HG03469 (cell line): ENCODE results near the gene ASTN1.

Source experiments
- ATAC-seq: cut with Tn5 transposase; IDR thresholded peaks from one replicate; pipeline ENCODE4 v1.9.1; 2021; ENCODE audit warnings: mild to moderate bottlenecking, moderate library complexity, moderate number of reproducible peaks; ENCODE audit not compliant: unreplicated experiment

The ASTN1 gene

GRCh38 chr1:176996456-176997090 lies 167.9 kb downstream of the ASTN1 start:
- no peak for ATAC-seq

GRCh38 chr1:176994931-176995596 lies 169.4 kb downstream of the ASTN1 start:
- ATAC-seq: no peak

GRCh38 chr1:176993587-176993986 lies 170.9 kb downstream of the ASTN1 start:
- no peak for ATAC-seq

GRCh38 chr1:176989754-176990153 lies 174.8 kb downstream of the ASTN1 start:
- no peak for ATAC-seq

- ATAC-seq: no peak
Measured at GRCh38 chr1:176989023-176989422, 175.5 kb downstream of the ASTN1 start.

GRCh38 chr1:176987016-176987415 lies 177.5 kb downstream of the ASTN1 start:
- ATAC-seq: no peak

GRCh38 chr1:176983731-176984130 lies 180.8 kb downstream of the ASTN1 start:
- ATAC-seq: no peak

- ATAC-seq: no peak
Measured at GRCh38 chr1:176976771-176977170, 187.7 kb downstream of the ASTN1 start.

GRCh38 chr1:176976225-176976624 lies 188.3 kb downstream of the ASTN1 start:
- no peak for ATAC-seq

GRCh38 chr1:176964687-176965086 lies 199.8 kb downstream of the ASTN1 start:
- no peak for ATAC-seq

- no peak for ATAC-seq
Measured at GRCh38 chr1:176963181-176963580, 201.3 kb downstream of the ASTN1 start.

GRCh38 chr1:176961678-176962077 lies 202.8 kb downstream of the ASTN1 start:
- no peak for ATAC-seq

GRCh38 chr1:176959191-176959820 lies 205.2 kb downstream of the ASTN1 start:
- ATAC-seq: no peak

- no peak for ATAC-seq
Measured at GRCh38 chr1:176957603-176958002, 206.9 kb downstream of the ASTN1 start.

GRCh38 chr1:176954242-176954641 lies 210.3 kb downstream of the ASTN1 start:
- ATAC-seq: no peak

- no peak for ATAC-seq
Measured at GRCh38 chr1:176950736-176951324, 213.7 kb downstream of the ASTN1 start.

GRCh38 chr1:176949033-176949662 lies 215.4 kb downstream of the ASTN1 start:
- ATAC-seq: no peak

GRCh38 chr1:176944606-176945005 lies 219.9 kb downstream of the ASTN1 start:
- ATAC-seq: no peak

- ATAC-seq: no peak
Measured at GRCh38 chr1:176943783-176944182, 220.7 kb downstream of the ASTN1 start.

GRCh38 chr1:176942346-176942745 lies 222.2 kb downstream of the ASTN1 start:
- ATAC-seq: no peak

- no peak for ATAC-seq
Measured at GRCh38 chr1:176939993-176940392, 224.5 kb downstream of the ASTN1 start.
